ENCODE measurements around the gene CORO2B.
"Not testable (repeated sequence)": the region's sequence is repeated elsewhere in the genome, so short reads cannot be mapped to it uniquely, and the experiment has no call there.

The CORO2B gene

GRCh38 chr15:68630211-68630555 lies 51.4 kb downstream of the CORO2B start:
- DNase-seq (ENCODE audit: low read depth), result no peak

DNA sequence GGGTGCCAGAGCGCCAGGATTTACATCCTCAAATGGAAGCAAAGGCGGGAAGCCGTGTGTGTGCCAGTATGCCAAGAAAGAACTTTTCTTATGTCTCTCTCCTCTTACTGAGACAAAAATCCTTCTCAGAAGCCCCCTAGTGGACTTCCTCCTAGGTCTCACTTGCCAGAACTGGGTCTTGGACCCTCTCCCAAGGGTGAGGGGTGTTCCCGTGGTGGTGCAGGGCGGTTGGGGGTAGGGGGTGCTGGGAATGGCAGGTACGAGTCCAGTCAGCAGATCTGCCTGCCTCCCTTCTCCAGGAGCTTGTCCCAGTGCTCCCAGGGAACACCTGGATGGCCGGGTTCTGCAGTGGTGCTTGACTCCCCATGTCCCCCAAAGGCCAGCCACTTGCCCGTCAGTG lies 52.0 kb downstream of the CORO2B start:
- no peak for DNase-seq (ENCODE audit: low read depth)

- no peak for DNase-seq (ENCODE audit: low read depth)
Observed at GRCh38 chr15:68631601-68632051, 52.8 kb downstream of the CORO2B start.

DNA sequence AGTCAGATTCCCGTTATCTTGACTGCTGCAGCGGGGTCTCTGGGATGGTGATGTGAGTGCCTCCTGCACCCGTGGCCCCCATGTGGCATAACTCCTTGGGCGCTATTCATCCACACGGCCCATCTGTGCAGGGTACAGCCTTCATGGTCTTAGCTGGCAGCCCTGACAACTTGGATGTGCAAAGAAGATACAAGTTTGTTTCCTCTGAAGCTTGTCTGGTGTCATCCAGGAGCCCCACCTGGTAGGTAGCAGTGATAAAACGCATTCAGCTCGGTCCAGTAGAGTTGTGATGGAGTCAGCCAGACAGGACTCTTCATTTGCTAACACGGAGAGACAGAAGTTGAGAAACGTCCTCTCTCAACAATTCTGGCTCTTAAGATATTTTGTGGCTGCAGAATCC lies 53.3 kb downstream of the CORO2B start:
- DNase-seq (ENCODE audit: low read depth), result no peak

- no peak for DNase-seq (ENCODE audit: low read depth)
Observed at GRCh38 chr15:68633231-68634121, 54.7 kb downstream of the CORO2B start.

- no peak for DNase-seq (ENCODE audit: low read depth)
Observed at GRCh38 chr15:68634122-68634482, 55.3 kb downstream of the CORO2B start.

GRCh38 chr15:68634531-68634930 lies 55.7 kb downstream of the CORO2B start:
- no peak for DNase-seq (ENCODE audit: low read depth)

DNA sequence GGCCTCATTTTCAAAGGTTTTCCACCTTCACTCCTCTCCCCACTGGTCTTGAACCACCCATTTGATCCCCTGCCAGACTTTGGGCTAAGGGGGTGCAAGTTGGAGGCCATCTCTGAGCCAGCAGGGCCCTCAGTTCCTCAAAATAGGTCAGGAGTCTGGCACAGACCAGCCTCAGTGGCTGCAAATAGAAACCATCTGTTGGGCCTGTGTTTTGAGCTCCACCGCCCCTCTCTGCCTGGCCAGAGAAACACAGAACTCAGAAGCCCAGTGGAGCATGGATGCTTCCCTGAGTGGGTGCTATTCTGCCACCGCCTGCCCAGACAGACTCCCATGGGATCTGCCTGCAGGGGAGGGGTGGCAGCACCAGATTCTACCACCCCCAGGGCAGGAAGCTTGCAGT lies 56.3 kb downstream of the CORO2B start:
- no peak for DNase-seq (ENCODE audit: low read depth)

DNA sequence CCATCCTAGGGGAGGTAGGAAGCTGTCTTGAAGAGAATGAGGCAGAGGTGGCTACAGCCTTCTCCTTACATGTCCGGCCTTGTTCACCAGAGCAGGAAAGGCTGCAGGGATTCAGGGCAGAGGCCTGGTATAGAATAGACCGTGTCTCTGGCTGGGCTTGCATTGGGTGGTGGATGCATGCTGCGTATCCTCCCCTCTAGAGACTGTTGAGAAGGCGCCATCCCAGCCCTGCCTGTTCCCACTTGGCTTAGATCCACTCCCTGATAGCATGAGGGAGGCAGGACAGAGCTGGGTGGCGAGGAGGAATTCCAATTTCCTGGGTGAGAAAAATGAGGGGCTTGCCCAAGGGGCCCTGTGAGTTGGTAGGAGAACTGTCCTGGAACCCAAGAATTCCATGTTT lies 57.5 kb downstream of the CORO2B start:
- DNase-seq (ENCODE audit: low read depth), result no peak

DNA sequence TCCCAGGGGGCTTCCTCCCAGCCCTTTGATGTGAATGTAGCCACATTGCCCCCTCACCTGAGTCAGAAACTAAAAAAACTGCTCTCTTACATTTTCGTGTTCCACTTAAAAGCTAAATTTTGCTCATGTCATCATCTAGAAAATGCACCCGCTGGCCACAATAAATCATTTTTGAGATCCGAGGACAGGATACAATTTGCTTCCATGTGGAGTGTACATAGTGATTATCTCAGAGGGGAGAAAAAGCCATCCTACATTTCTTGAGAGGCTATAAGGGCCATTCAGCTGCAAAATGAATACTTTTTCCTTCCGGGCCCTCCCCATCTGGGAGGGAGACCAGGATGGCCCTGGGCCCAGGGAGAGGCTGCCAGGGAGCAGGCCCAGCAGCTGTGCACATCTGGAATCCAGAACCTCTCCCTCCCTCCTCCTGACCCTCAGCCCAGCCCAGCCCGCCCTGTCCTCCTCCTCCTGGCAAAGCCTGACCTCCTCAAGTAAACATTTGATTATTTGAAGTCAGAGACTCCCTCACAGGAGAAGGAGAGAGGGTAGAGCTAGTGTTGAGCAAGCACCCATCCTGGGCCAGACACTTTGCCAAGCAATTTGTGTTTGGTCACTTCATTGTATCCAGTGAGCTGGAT lies 59.1 kb downstream of the CORO2B start:
- DNase-seq (ENCODE audit: low read depth), result no peak

DNA sequence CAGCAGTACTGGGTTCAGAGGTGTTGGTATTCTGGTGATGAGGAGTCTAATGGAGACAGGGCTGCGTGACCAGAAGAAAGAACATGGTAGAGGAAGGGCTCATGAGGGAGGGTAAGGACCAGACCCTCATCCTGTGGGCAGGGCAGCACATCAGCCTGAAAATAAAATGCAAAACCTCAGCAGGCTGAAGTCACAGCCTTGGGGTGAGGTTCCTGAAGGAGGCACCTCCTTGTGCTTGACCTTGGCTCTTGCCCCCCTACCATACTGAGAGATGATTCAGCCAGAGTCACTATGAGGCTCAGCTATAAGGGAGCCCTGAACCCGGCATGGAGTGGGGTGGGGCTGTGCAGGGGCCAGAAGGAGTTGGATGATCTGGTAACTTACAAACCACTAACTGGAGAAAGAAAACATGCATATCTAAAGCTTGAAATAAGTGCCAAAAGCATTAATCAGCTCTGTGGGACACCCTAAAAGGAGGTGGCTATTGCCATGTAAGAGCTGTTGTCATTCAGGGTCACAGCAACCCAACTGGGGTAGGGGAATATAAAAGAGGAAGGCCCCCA lies 60.2 kb downstream of the CORO2B start:
- no peak for DNase-seq (ENCODE audit: low read depth)

GRCh38 chr15:68639926-68640600 lies 61.3 kb downstream of the CORO2B start:
- DNase-seq (ENCODE audit: low read depth), result peak; percentile 66

- DNase-seq (ENCODE audit: low read depth), result peak; percentile 44
Observed at GRCh38 chr15:68640791-68641331, 62.1 kb downstream of the CORO2B start.

DNA sequence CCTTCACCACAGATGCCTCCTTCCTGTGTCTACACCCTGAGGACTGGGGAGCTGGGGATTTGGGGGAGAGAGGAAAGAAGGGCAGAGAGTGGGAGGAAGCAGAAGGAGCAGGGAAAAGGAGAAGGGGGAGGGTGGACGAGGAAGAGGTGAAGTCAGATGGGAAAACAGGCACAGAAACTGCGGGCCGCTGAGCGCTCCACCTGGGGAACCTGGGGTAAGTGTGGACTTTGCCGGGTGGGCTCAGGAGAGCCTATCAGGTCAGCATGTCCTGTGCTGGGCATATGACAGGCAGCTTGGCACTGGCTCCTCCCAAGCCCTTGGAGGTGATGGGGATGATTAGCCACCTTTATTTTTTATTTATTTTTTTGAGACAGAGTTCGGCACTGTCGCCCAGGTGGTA lies 62.6 kb downstream of the CORO2B start:
- no peak for DNase-seq (ENCODE audit: low read depth)

- DNase-seq (ENCODE audit: low read depth), result no peak
Observed at GRCh38 chr15:68642491-68642845, 63.7 kb downstream of the CORO2B start.

- DNase-seq (ENCODE audit: low read depth), result no peak
Observed at GRCh38 chr15:68643216-68643830, 64.5 kb downstream of the CORO2B start.

GRCh38 chr15:68644083-68644904 lies 65.5 kb downstream of the CORO2B start:
- DNase-seq (ENCODE audit: low read depth), result peak; percentile 82

DNA sequence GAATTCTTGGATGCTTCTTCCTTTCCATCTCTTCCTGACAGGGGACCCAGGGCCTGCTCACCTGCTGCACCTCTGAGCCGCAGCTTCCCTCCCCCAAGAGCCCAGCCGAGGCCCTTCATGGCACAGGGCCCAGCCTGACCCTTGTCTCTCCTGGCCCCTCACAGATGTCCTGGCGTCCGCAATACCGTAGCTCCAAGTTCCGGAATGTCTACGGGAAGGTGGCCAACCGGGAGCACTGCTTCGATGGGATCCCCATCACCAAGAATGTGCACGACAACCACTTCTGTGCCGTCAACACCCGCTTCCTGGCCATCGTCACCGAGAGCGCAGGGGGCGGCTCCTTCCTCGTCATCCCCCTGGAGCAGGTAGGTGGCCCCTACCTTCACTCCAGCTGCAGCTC lies 66.2 kb downstream of the CORO2B start:
- no peak for DNase-seq (ENCODE audit: low read depth)

DNA sequence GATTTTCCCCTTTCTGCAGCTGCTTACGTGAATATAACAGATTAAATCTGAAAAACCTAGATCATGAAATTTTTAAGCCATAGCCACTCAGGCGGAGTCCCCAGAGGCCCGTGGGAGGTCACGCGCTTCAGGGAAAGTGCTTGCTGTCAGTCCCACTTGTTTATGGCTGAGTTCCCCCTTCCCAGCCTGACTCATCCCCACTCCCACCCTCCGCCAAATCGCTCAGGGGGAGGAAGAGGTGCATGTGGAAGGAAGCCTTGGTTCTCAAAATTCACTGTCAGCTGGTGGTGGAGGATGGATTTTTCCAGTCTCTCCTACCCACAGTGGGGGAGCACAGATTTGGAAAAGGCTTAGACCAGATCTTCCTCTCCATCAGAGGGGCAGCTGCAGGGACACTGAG lies 67.4 kb downstream of the CORO2B start:
- DNase-seq (ENCODE audit: low read depth), result no peak

- no peak for DNase-seq (ENCODE audit: low read depth)
Observed at GRCh38 chr15:68646696-68647095, 67.9 kb downstream of the CORO2B start.

DNA sequence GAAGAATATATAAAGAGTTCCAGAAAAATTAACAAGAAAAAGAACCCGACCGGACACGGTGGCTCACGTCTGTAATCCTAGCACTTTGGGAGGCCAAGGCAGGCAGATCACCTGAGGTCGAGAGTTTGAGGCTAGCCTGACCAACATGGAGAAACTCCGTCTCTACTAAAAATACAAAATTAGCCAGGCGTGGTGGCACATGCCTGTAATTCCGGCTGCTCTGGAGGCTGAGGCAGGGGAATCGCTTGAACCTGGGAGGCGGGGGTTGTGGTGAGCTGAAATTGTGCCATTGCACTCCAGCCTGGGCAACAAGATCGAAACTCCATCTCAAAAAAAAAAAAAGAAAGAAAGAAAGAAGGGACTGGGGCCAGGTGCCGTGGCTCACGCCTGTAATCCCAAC lies 68.6 kb downstream of the CORO2B start:
- DNase-seq (ENCODE audit: low read depth), result not testable (repeated sequence)

Data from amniotic epithelial cell (primary cell).